Parathyroid adenoma (tissue), 2 donors: ENCODE results near the gene CORIN.

Experiments
- H2AFZ ChIP-seq: fragments of 300-600 bp; sonication (generic); one replicate; pipeline ENCODE4 v1.7.0; 2017; ENCODE audit warnings: antibody characterized with exemption, mild to moderate bottlenecking
- H3K27ac ChIP-seq: fragments of 300-600 bp; sonication (generic); one replicate; pipeline ENCODE4 v1.7.0; 2017
- H3K27me3 ChIP-seq: fragments of 300-600 bp; sonication (generic); one replicate; pipeline ENCODE4 v1.7.0; 2017; ENCODE audit warnings: low read length; ENCODE audit not compliant: control insufficient read depth, insufficient read depth
- H3K36me3 ChIP-seq: fragments of 300-600 bp; sonication (generic); one replicate; pipeline ENCODE4 v1.7.0; 2017; ENCODE audit warnings: low read length; ENCODE audit not compliant: control insufficient read depth, insufficient read depth
- H3K4me1 ChIP-seq: fragments of 300-600 bp; sonication (generic); one replicate; pipeline ENCODE4 v1.7.0; 2017; ENCODE audit warnings: control low read depth
- H3K4me2 ChIP-seq: fragments of 300-600 bp; sonication (generic); one replicate; pipeline ENCODE4 v1.7.0; 2017; ENCODE audit warnings: low read length
- H3K4me3 ChIP-seq: fragments of 300-600 bp; sonication (generic); one replicate; pipeline ENCODE4 v1.7.0; 2017; ENCODE audit warnings: low read depth, low read length
- H3K79me2 ChIP-seq: fragments of 300-600 bp; sonication (generic); one replicate; pipeline ENCODE4 v1.7.0; 2017; ENCODE audit warnings: control low read depth
- H3K9ac ChIP-seq: fragments of 300-600 bp; sonication (generic); one replicate; pipeline ENCODE4 v1.7.0; 2017; ENCODE audit warnings: mild to moderate bottlenecking
- H3K9me3 ChIP-seq: fragments of 300-600 bp; sonication (generic); one replicate; pipeline ENCODE4 v1.7.0; 2017; ENCODE audit warnings: low read length; ENCODE audit not compliant: control insufficient read depth
- TF ChIP-seq, protein P1 (sequence below): fragments of 300-600 bp; sonication (generic); IDR thresholded peaks from one replicate; pipeline ENCODE4 v1.7.0; 2017; ENCODE audit warnings: antibody characterized with exemption, mild to moderate bottlenecking
- donor health status: primary hyperparathyroidism.

Gene CORIN

GRCh38 chr4:47654972-47655693 is 182.7 kb downstream of the CORIN start:
- no peak overlapping the region for H2AFZ ChIP-seq

DNA sequence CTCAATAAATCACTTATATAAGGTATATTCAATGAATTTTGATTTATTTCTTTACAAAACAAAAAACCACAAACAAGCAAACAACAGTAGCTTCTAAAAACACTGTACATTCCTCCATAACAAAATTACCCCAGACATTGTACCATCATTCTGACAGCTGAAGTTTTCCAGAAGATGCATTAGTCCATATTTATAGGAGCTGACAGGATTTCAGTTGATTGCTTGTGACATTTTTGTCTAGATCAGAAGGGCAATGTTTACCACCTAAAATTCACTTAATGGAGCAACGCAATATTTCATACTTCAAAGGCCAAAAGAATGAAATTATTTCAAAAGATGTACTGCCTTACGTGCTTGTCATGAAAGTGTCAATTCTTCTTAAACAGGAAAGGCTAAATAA is 185.8 kb downstream of the CORIN start:
- H3K9ac ChIP-seq, result no peak overlapping the region
- no peak overlapping the region for H3K27ac ChIP-seq
- no peak overlapping the region for H2AFZ ChIP-seq
- no peak overlapping the region for H3K4me2 ChIP-seq
- H3K4me3 ChIP-seq, result no peak overlapping the region
- no peaks in the 10 kb centered on the region for H3K36me3 ChIP-seq
- H3K9me3 ChIP-seq, result no peaks in the 10 kb centered on the region
- no peaks in the 10 kb centered on the region for H3K4me1 ChIP-seq
- TF ChIP-seq, protein P1, sequence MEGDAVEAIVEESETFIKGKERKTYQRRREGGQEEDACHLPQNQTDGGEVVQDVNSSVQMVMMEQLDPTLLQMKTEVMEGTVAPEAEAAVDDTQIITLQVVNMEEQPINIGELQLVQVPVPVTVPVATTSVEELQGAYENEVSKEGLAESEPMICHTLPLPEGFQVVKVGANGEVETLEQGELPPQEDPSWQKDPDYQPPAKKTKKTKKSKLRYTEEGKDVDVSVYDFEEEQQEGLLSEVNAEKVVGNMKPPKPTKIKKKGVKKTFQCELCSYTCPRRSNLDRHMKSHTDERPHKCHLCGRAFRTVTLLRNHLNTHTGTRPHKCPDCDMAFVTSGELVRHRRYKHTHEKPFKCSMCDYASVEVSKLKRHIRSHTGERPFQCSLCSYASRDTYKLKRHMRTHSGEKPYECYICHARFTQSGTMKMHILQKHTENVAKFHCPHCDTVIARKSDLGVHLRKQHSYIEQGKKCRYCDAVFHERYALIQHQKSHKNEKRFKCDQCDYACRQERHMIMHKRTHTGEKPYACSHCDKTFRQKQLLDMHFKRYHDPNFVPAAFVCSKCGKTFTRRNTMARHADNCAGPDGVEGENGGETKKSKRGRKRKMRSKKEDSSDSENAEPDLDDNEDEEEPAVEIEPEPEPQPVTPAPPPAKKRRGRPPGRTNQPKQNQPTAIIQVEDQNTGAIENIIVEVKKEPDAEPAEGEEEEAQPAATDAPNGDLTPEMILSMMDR, result no peak
- H3K27me3 ChIP-seq, result no peaks in the 10 kb centered on the region
- no peaks in the 10 kb centered on the region for H3K79me2 ChIP-seq

More at GRCh38 chr4:47654972-47655693, 182.7 kb downstream of the CORIN start:
- no peaks in the 10 kb centered on the region for H3K4me1 ChIP-seq
- no peaks in the 10 kb centered on the region for H3K27me3 ChIP-seq
- H3K36me3 ChIP-seq, result no peaks in the 10 kb centered on the region
- H3K27ac ChIP-seq, result no peak overlapping the region
- no peak overlapping the region for H3K9ac ChIP-seq
- H3K4me3 ChIP-seq, result no peak overlapping the region
- TF ChIP-seq, protein P1, result no peak
- H3K79me2 ChIP-seq, result no peaks in the 10 kb centered on the region
- no peak overlapping the region for H3K4me2 ChIP-seq
- no peaks in the 10 kb centered on the region for H3K9me3 ChIP-seq

- Histone ChIP-seq H3K9ac (no peak overlapping the region), H3K79me2 (no peaks in the 10 kb centered on the region), H3K27ac (no peak overlapping the region), H3K4me3 (no peak overlapping the region), H3K4me2 (no peak overlapping the region), H3K4me1 (no peaks in the 10 kb centered on the region), H3K36me3 (no peaks in the 10 kb centered on the region), H2AFZ (no peak overlapping the region), H3K9me3 (no peaks in the 10 kb centered on the region), H3K27me3 (no peaks in the 10 kb centered on the region)
- TF ChIP-seq, protein P1, result no peak
Measured at GRCh38 chr4:47651231-47651630, 186.6 kb downstream of the CORIN start.

GRCh38 chr4:47650584-47651130 is 187.2 kb downstream of the CORIN start:
- H2AFZ ChIP-seq, result no peak overlapping the region
- no peaks in the 10 kb centered on the region for H3K9me3 ChIP-seq
- H3K79me2 ChIP-seq, result no peaks in the 10 kb centered on the region
- H3K36me3 ChIP-seq, result no peaks in the 10 kb centered on the region
- H3K4me2 ChIP-seq, result no peak overlapping the region
- TF ChIP-seq, protein P1, result no peak
- H3K9ac ChIP-seq, result no peak overlapping the region
- H3K27ac ChIP-seq, result no peak overlapping the region
- no peaks in the 10 kb centered on the region for H3K27me3 ChIP-seq
- H3K4me3 ChIP-seq, result no peak overlapping the region
- H3K4me1 ChIP-seq, result no peaks in the 10 kb centered on the region

DNA sequence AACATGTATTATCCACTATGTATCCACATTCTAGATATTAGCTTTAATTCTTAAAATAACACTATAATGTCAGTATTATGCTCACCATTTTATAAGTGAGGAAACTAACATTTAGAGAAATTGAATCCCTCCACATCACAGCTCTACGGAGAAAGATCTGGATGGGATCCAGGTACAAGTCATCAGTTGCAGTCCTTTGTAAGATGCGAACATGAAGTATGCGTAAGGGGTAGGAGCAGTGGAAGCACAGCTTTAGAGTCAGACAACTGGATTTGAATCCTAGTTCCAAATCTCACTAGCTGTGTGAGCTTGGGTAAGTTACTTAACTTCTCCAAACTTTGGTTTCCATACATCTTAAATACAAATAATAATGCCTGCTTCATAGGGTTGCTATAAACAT is 190.3 kb downstream of the CORIN start:
- no peak overlapping the region for H3K27ac ChIP-seq
- no peaks in the 10 kb centered on the region for H3K4me1 ChIP-seq
- TF ChIP-seq, protein P1, result no peak
- no peak overlapping the region for H3K4me2 ChIP-seq
- H2AFZ ChIP-seq, result no peak overlapping the region
- H3K9me3 ChIP-seq, result no peaks in the 10 kb centered on the region
- no peak overlapping the region for H3K4me3 ChIP-seq
- no peaks in the 10 kb centered on the region for H3K36me3 ChIP-seq
- H3K79me2 ChIP-seq, result no peaks in the 10 kb centered on the region
- H3K27me3 ChIP-seq, result no peaks in the 10 kb centered on the region
- no peak overlapping the region for H3K9ac ChIP-seq
